GM12878 (cell line): ENCODE measurements around the gene TMEM38B. TPM values are rescaled to one million over a fixed set of nuclear protein-coding genes. Genes with fewer than 3 reads are reported as not detected.

Source experiments
- ATAC-seq: fragments of 200-7000 bp; cut with Tn5 transposase; 3 replicates; pipeline ENCODE4 v1.9.1; 2020; ENCODE audit warnings: mild to moderate bottlenecking, moderate library complexity
- BruUV-seq: library from RNA; stranded (reverse); fragments of 400-500 nt; replicated peaks from 2 replicates; lab custom pipeline; 2021; lab: Mats Ljungman, UMichigan
- CTCF ChIA-PET: fragments of 300-600 bp; sonication (Branson Sonifier 250); formaldehyde crosslinking; extraction: SDS; loops from one replicate; lab custom pipeline; 2021; ENCODE audit warnings: inconsistent platforms; lab: Yijun Ruan, JAX
- POLR2A ChIA-PET: fragments of 350-600 bp; formaldehyde crosslinking; extraction: SDS; loops from one replicate; lab custom pipeline; 2021; ENCODE audit warnings: inconsistent platforms; lab: Charles Lee
- RAD21 ChIA-PET: fragments of 300-600 bp; sonication (Branson Sonifier 250); formaldehyde crosslinking; loops from one replicate; lab custom pipeline; 2023; ENCODE audit warnings: antibody characterized with exemption; ENCODE audit not compliant: unreplicated experiment; lab: Charles Lee
- SMC1A ChIA-PET: fragments of 300-600 bp; sonication (Branson Sonifier 250); formaldehyde crosslinking; loops from one replicate; lab custom pipeline; 2023; ENCODE audit not compliant: unreplicated experiment, uncharacterized antibody; lab: Charles Lee
- DNase-seq: peaks from one replicate; pipeline ENCODE4 v3.0.0-alpha.2; 2011; ENCODE audit warnings: low read depth, low spot score
- FAIRE-seq: peaks from 3 replicates; lab custom pipeline; 2011; peaks lifted over from hg19 to GRCh38; lab: Jason Lieb, UNC
- H2AFZ ChIP-seq: 2 replicates; pipeline ENCODE4 v1.6.0; 2011; ENCODE audit warnings: low read depth, low read length, control low read depth; ENCODE audit not compliant: control insufficient read depth
- H3K27ac ChIP-seq: 2 replicates; pipeline ENCODE4 v1.5.1; 2011; ENCODE audit warnings: control low read depth; ENCODE audit not compliant: control insufficient read depth, insufficient read depth
- H3K27me3 ChIP-seq, 2 experiments: replicated peaks in 1 of 2; 2 replicates each; pipeline versions ENCODE4 v1.6.0 to v1.6.1; 2011; ENCODE audit warnings: low read length in 1 of 2; ENCODE audit not compliant: control insufficient read depth in 2 of 2, insufficient read depth in 2 of 2
- H3K36me3 ChIP-seq, 2 experiments: 2 replicates each; pipeline ENCODE4 v1.5.1; 2011; ENCODE audit warnings: low read length in 1 of 2; ENCODE audit not compliant: control insufficient read depth in 2 of 2, insufficient read depth in 2 of 2
- H3K4me1 ChIP-seq: 2 replicates; pipeline ENCODE4 v1.6.1; 2011; ENCODE audit warnings: mild to moderate bottlenecking, low read length, moderate library complexity, mixed read lengths; ENCODE audit not compliant: control insufficient read depth, insufficient read depth
- H3K4me2 ChIP-seq: 2 replicates; pipeline ENCODE4 v1.6.0; 2011; ENCODE audit warnings: control low read depth; ENCODE audit not compliant: control insufficient read depth, insufficient read depth
- H3K4me3 ChIP-seq: fragments of 200-600 bp; sonication (generic); 2 replicates; pipeline ENCODE4 v1.5.1; 2016
- H3K79me2 ChIP-seq: 2 replicates; pipeline ENCODE4 v1.6.0; 2011; ENCODE audit warnings: low read length; ENCODE audit not compliant: control insufficient read depth, insufficient read depth
- H3K9ac ChIP-seq: 2 replicates; pipeline ENCODE4 v1.8.0; 2011; ENCODE audit warnings: low read length, control low read depth, mixed read lengths; ENCODE audit not compliant: control insufficient read depth, insufficient read depth
- H3K9me3 ChIP-seq: replicated peaks from 3 replicates; pipeline ENCODE4 v1.5.1; 2011; ENCODE audit warnings: mild to moderate bottlenecking, low read length; ENCODE audit not compliant: control insufficient read depth, insufficient read depth
- H4K20me1 ChIP-seq: 2 replicates; pipeline ENCODE4 v1.6.0; 2011; ENCODE audit not compliant: control insufficient read depth, insufficient read depth
- CREM ChIP-seq: IDR thresholded peaks from 2 replicates; pipeline ENCODE4 v1.6.1; 2014; ENCODE audit warnings: antibody characterized with exemption, low read depth
- JUND ChIP-seq: IDR thresholded peaks from 2 replicates; pipeline ENCODE4 v1.6.1; 2012; ENCODE audit warnings: low read depth, mild to moderate bottlenecking, low read length, improper control_type of control experiment, moderate library complexity
- KDM1A ChIP-seq: fragments of 200-600 bp; sonication (generic); IDR thresholded peaks from 2 replicates; pipeline ENCODE4 v1.6.1; 2016; ENCODE audit warnings: borderline replicate concordance
- MTA2 ChIP-seq: fragments of 450-650 bp; IDR thresholded peaks from 2 replicates; pipeline ENCODE4 v1.6.1; 2016; ENCODE audit warnings: low read depth, mild to moderate bottlenecking, moderate library complexity
- MTA3 ChIP-seq: IDR thresholded peaks from 2 replicates; pipeline ENCODE4 v1.6.1; 2012; ENCODE audit warnings: low read length, inconsistent platforms, borderline replicate concordance
- NFXL1 ChIP-seq: fragments of 450-650 bp; IDR thresholded peaks from 2 replicates; pipeline ENCODE4 v1.6.1; 2017; ENCODE audit warnings: antibody characterized with exemption, mild to moderate bottlenecking, borderline replicate concordance
- NR2F1 ChIP-seq: fragments of 450-650 bp; conservative IDR thresholded peaks from 2 replicates; pipeline ENCODE4 v1.6.1; 2017; ENCODE audit warnings: mild to moderate bottlenecking
- PML ChIP-seq: IDR thresholded peaks from 2 replicates; pipeline ENCODE4 v1.6.1; 2012; ENCODE audit warnings: low read length, inconsistent platforms
- SP1 ChIP-seq: IDR thresholded peaks from one replicate; pipeline ENCODE4 v1.6.1; 2011; ENCODE audit warnings: low read depth, low read length
- ZBED1 ChIP-seq: IDR thresholded peaks from 2 replicates; pipeline ENCODE4 v1.6.1; 2016; ENCODE audit warnings: borderline replicate concordance
- ZBTB4 ChIP-seq: fragments of 450-650 bp; formaldehyde crosslinking; IDR thresholded peaks from 2 replicates; pipeline ENCODE4 v1.4.0; 2022; ENCODE audit warnings: mild to moderate bottlenecking, moderate library complexity
- ZNF274 ChIP-seq: IDR thresholded peaks from one replicate; pipeline ENCODE4 v1.8.0; 2011; ENCODE audit not compliant: insufficient read length, insufficient read depth
- ZSCAN29 ChIP-seq: fragments of 450-650 bp; IDR thresholded peaks from 2 replicates; pipeline ENCODE4 v1.6.1; 2017; ENCODE audit warnings: mild to moderate bottlenecking, moderate library complexity
- WGBS: methylation state at CpG from one replicate; pipeline ENCODE4 v1.1.6; 2016; ENCODE audit warnings: low lambda C conversion rate; ENCODE audit not compliant: insufficient replicate concordance, insufficient coverage; ENCODE audit errors: missing lambda C conversion rate; 5-methylcytosine and 5-hydroxymethylcytosine counted together
- in situ Hi-C: fragments of 300-500 bp; cut with MboI; formaldehyde crosslinking; loops from 9 replicates; pipeline ENCODE4 v1.14.3; 2018; ENCODE audit warnings: mixed read lengths
- intact Hi-C: fragments of 100-400 bp; cut with micrococcal nuclease; formaldehyde crosslinking; loops from one replicate; pipeline ENCODE4 v1.14.2; 2022; ENCODE audit not compliant: unreplicated experiment
- polyA plus RNA-seq, 11 experiments: library from polyadenylated mRNA; depleted of rRNA in 4 of 11; unstranded in 6 of 11; stranded (reverse) in 5 of 11; fragments of >200 nt; fragmentation: Nextera tagmentation in 4 of 11; fragmentation: Illumina TruSeq in 1 of 11; extraction: Ambion mirVana in 4 of 11; extraction: Trizol in 1 of 11; gene quantifications; 1 replicate in 1 of 11; 2 replicates in 10 of 11; pipeline versions ENCODE4 v1.2.1 to v1.2.3, GENCODE V29; 2011 to 2016; ENCODE audit warnings: inconsistent platforms in 2 of 11, missing spikeins in 2 of 11, low read depth in 1 of 11
- total RNA-seq, 4 experiments: library from RNA; depleted of rRNA in 3 of 4; stranded (reverse); fragments of >200 nt in 3 of 4; fragmentation: Illumina TruSeq in 1 of 4; extraction: Trizol in 1 of 4; gene quantifications; 2 replicates each; pipeline versions ENCODE4 v1.2.1 to v1.2.3, GENCODE V29; 2013 to 2021
- TF ChIP-seq, protein P1 (sequence below): IDR thresholded peaks from 2 replicates; pipeline ENCODE4 v1.6.1; 2012; ENCODE audit warnings: low read depth, low read length, improper control_type of control experiment
- TF ChIP-seq, protein P2 (sequence below): fragments of 450-650 bp; formaldehyde crosslinking; IDR thresholded peaks from 2 replicates; pipeline ENCODE4 v1.5.0; 2022; ENCODE audit warnings: mild to moderate bottlenecking, missing genetic modification characterization
- TF ChIP-seq, protein P3 (sequence below): IDR thresholded peaks from 2 replicates; pipeline ENCODE4 v1.6.1; 2011; ENCODE audit warnings: low read depth, mild to moderate bottlenecking, low read length, moderate library complexity, borderline replicate concordance; ENCODE audit errors: extremely low read depth

TMEM38B gene
- total and polyA plus RNA-seq, 10 of the 15 experiments (the other 5 are each of a cell fraction or from before 2014, with no cell fraction given) = 8.4 to 22.5 (median 12.7) TPM

GRCh38 chr9:105711867-105712266 is 17.5 kb downstream of the TMEM38B start:
- no peak for TF ChIP-seq CREM
- no peak for TF ChIP-seq JUND
- no peak for TF ChIP-seq ZSCAN29
- TF ChIP-seq SP1 = no peak
- TF ChIP-seq, protein P1, sequence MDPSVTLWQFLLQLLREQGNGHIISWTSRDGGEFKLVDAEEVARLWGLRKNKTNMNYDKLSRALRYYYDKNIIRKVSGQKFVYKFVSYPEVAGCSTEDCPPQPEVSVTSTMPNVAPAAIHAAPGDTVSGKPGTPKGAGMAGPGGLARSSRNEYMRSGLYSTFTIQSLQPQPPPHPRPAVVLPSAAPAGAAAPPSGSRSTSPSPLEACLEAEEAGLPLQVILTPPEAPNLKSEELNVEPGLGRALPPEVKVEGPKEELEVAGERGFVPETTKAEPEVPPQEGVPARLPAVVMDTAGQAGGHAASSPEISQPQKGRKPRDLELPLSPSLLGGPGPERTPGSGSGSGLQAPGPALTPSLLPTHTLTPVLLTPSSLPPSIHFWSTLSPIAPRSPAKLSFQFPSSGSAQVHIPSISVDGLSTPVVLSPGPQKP = no peak
- TF ChIP-seq ZBTB4 (CRISPR knock-in tag) = no peak
- no peak for TF ChIP-seq MTA2
- TF ChIP-seq NFXL1 = no peak
- TF ChIP-seq PML = no peak
- TF ChIP-seq, protein P2, sequence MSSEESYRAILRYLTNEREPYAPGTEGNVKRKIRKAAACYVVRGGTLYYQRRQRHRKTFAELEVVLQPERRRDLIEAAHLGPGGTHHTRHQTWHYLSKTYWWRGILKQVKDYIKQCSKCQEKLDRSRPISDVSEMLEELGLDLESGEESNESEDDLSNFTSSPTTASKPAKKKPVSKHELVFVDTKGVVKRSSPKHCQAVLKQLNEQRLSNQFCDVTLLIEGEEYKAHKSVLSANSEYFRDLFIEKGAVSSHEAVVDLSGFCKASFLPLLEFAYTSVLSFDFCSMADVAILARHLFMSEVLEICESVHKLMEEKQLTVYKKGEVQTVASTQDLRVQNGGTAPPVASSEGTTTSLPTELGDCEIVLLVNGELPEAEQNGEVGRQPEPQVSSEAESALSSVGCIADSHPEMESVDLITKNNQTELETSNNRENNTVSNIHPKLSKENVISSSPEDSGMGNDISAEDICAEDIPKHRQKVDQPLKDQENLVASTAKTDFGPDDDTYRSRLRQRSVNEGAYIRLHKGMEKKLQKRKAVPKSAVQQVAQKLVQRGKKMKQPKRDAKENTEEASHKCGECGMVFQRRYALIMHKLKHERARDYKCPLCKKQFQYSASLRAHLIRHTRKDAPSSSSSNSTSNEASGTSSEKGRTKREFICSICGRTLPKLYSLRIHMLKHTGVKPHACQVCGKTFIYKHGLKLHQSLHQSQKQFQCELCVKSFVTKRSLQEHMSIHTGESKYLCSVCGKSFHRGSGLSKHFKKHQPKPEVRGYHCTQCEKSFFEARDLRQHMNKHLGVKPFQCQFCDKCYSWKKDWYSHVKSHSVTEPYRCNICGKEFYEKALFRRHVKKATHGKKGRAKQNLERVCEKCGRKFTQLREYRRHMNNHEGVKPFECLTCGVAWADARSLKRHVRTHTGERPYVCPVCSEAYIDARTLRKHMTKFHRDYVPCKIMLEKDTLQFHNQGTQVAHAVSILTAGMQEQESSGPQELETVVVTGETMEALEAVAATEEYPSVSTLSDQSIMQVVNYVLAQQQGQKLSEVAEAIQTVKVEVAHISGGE (CRISPR knock-in tag) = no peak
- TF ChIP-seq, protein P3, sequence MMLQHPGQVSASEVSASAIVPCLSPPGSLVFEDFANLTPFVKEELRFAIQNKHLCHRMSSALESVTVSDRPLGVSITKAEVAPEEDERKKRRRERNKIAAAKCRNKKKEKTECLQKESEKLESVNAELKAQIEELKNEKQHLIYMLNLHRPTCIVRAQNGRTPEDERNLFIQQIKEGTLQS = no peak
- TF ChIP-seq KDM1A = no peak
- no peak for TF ChIP-seq ZBED1
- TF ChIP-seq NR2F1 = no peak
- TF ChIP-seq MTA3 = no peak
- TF ChIP-seq ZNF274 = no peak
- TF ChIP-seq, all 136 proteins: peak for 0
- Histone ChIP-seq H3K4me1 (no peaks in the 10 kb centered on the region), H3K79me2 (no peaks in the 10 kb centered on the region), H3K9me3 (no peaks in the 10 kb centered on the region; the same call in 2 of the 3 replicates), H3K4me3 (no peak overlapping the region), H3K27ac (no peak overlapping the region), H3K4me2 (no peak overlapping the region), H3K27me3 (no peaks in the 10 kb centered on the region), H4K20me1 (no peaks in the 10 kb centered on the region), H2AFZ (no peak overlapping the region), H3K36me3 (peaks cover 0 to 3% of the 10 kb centered on the region in 2 experiments; a peak in 2 of 4 replicates), H3K9ac (no peak overlapping the region)
- FAIRE-seq = no peak
- in situ Hi-C loops (loop anchor here (5.0 kb wide), 1 partner anchor 100 kb away; no protein-coding TSS in a partner anchor), intact Hi-C loops (no loop called here)
- no peak for ATAC-seq
- ChIA-PET RAD21 (no interaction called here), CTCF (no interaction called here), POLR2A (no interaction called here), SMC1A (interaction anchor here (1.2 kb wide), 1 partner anchor 11 kb away, joined by 5 read pairs; no protein-coding TSS in a partner anchor)
- BruUV-seq = no TSS peak
- no peak for DNase-seq
- WGBS = 75% methylated on average over 7 of the region's 7 CpGs
